Coronary artery (tissue), 2 donors: ENCODE results near the gene AHNAK.

Source experiments
- DNase-seq: peaks from one replicate; pipeline ENCODE4 v3.0.0-alpha.2; 2017; ENCODE audit warnings: low spot score
- H3K27ac ChIP-seq, 2 donors: fragments of 200-600 bp; sonication (generic); one replicate each; pipeline ENCODE4 v1.5.1; 2016 to 2019
- H3K4me3 ChIP-seq: fragments of 200-600 bp; sonication (generic); 2 replicates; pipeline ENCODE4 v1.5.1; 2016; ENCODE audit warnings: mild to moderate bottlenecking, moderate library complexity
- CTCF ChIP-seq: fragments of 200-600 bp; sonication (generic); IDR thresholded peaks from one replicate; pipeline ENCODE4 v1.5.1; 2019; ENCODE audit warnings: antibody characterized with exemption

The AHNAK gene

GRCh38 chr11:62514151-62514550 lies 32.5 kb downstream of the AHNAK start:
- no peak for TF ChIP-seq CTCF
- Histone ChIP-seq H3K4me3 (no peak overlapping the region), H3K27ac (no peak overlapping the region)
- DNase-seq: no peak

DNA sequence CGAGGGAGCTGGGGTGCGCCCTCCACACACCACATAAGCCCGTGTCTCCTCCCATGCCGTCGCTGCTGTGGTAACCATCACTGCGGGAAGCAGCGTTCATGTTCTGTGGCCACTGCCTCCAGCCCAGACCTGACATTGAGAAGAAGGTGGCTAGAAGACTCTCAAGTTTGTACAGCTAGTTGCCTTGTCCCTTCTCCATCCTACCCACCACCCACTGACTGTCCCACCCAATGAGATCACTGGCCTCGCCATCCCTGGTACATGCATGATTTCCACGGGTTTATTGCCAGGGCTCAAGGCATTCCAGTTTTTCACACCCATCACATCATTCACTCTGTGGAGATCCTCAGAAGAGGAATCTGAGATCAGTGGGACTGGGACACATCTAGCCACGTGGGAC lies 33.0 kb downstream of the AHNAK start:
- Histone ChIP-seq H3K27ac (no peak overlapping the region), H3K4me3 (no peak overlapping the region)
- DNase-seq: no peak
- TF ChIP-seq CTCF: no peak

DNA sequence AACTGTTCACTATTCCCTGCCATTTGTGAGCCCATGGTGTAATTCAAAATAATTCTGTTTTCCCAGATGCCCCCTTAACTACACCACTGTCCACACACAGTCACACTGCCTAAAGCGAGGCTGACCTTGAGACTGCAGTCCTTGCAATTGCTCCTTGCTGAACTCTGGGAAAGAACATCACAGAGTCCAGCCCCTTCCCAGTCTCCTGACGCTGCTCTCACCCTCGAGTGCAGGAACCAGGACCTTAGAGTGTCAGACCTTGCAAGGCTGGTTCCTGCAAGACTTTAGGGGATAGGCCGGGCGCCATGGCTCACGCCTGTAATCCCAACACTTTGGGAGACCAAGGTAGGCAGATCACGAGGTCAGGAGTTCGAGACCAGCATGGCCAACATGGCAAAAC lies 33.6 kb downstream of the AHNAK start:
- DNase-seq: no peak
- H3K27ac ChIP-seq: peak overlapping the region in 1 of 2 donors; percentile 14
- no peak for TF ChIP-seq CTCF
- no peak overlapping the region for H3K4me3 ChIP-seq

- peak; percentile 24 for TF ChIP-seq CTCF
- peak overlapping the region; percentile 42 for H3K4me3 ChIP-seq
- H3K27ac ChIP-seq: peak overlapping the region; percentile 76 to 79
- peak; percentile 92 for DNase-seq
Measured at GRCh38 chr11:62508336-62509058, 38.1 kb downstream of the AHNAK start.

GRCh38 chr11:62507125-62507422 lies 39.5 kb downstream of the AHNAK start:
- TF ChIP-seq CTCF: no peak
- peak overlapping the region in 1 of 2 donors; percentile 79 for H3K27ac ChIP-seq
- H3K4me3 ChIP-seq: no peak overlapping the region
- no peak for DNase-seq

GRCh38 chr11:62506413-62507124 lies 40.0 kb downstream of the AHNAK start:
- no peak for DNase-seq
- TF ChIP-seq CTCF: no peak
- Histone ChIP-seq H3K4me3 (no peak overlapping the region), H3K27ac (peak overlapping the region in 1 of 2 donors; percentile 79)
